ENCODE data around the gene IKZF1. TPM values are rescaled to one million over a fixed set of nuclear protein-coding genes. Genes with fewer than 3 reads are reported as not detected.
A peak's percentile ranks its signal among the peaks of the same experiment; 100 is the strongest.

Gene IKZF1
- total and polyA plus RNA-seq, 9 of the 15 experiments (the other 6 are each of a cell fraction or from before 2014, with no cell fraction given) = 12.6 to 85.3 (median 44.7) TPM

GRCh38 chr7:50335795-50336754, 31.6 kb downstream of the IKZF1 start:
- no peaks in the 10 kb centered on the region for H4K20me1 ChIP-seq (replicated peaks; ENCODE audit: control insufficient read depth, insufficient read depth, low read length)
- ATAC-seq (peak; percentile 50), FAIRE-seq (no peak), DNase-seq (ENCODE audit: extremely low read depth in 1 of 4, low spot score in 3 of 4) (peak; percentile 79 to 89 (median 85))
- in situ Hi-C loops (cut with MboI) = no loop called here
- H3K4me2 ChIP-seq (ENCODE audit: insufficient read depth, low read length) = peak overlapping the region; percentile 57
- H3K27me3 ChIP-seq (ENCODE audit: control insufficient read depth in 2 of 2, insufficient read depth in 2 of 2, low read length in 2 of 2) = no peaks in the 10 kb centered on the region; a peak in 1 of 5 replicates
- no TSS peak for BruUV-seq (replicated peaks)
- H2AFZ ChIP-seq (ENCODE audit: low read depth, low read length) = peak overlapping the region; percentile 30; the same call in 1 of the 2 replicates
- ChIA-PET POLR2A (interaction anchor here (1.0 to 2.4 kb wide), 4 partner anchors 10 to 53 kb away, joined by 4 to 14 read pairs (median 4); no protein-coding TSS in a partner anchor), CTCF (ENCODE audit: low intra/inter-chr PET ratio) (no interaction called here)
- no peak overlapping the region for H3K4me3 ChIP-seq
- H3K27ac ChIP-seq (ENCODE audit: extremely low read depth, low read depth, low read length) = peak overlapping the region; percentile 74
- WGBS (ENCODE audit: insufficient coverage, low coverage, missing lambda C conversion rate) = 38% methylated on average over 12 of the region's 22 CpGs
- H3K9me1 ChIP-seq (ENCODE audit: control insufficient read depth, insufficient read depth, low read length) = no peaks in the 10 kb centered on the region
- H3K4me1 ChIP-seq (replicated peaks in 1 of 2; ENCODE audit: control insufficient read depth in 2 of 2, insufficient read depth in 2 of 2, low read length in 2 of 2) = peaks cover 58 to 97% of the 10 kb centered on the region in 2 experiments
- H3K79me2 ChIP-seq (ENCODE audit: control insufficient read depth, insufficient read depth, low read length) = peaks cover 88% of the 10 kb centered on the region
- H3K9me3 ChIP-seq (replicated peaks; ENCODE audit: control insufficient read depth, insufficient read depth, low read depth, low read length) = no peaks in the 10 kb centered on the region
- peaks cover 59% of the 10 kb centered on the region for H3K36me3 ChIP-seq (ENCODE audit: control insufficient read depth, insufficient read depth, low read length)
- intact Hi-C loops (cut with micrococcal nuclease) = no loop called here
- H3K9ac ChIP-seq (ENCODE audit: insufficient read depth in 1 of 2, low read depth in 2 of 2, low read length in 2 of 2) = peak overlapping the region; percentile 10 to 66; a peak in 2 of 4 replicates
- TF ChIP-seq LEF1 (IDR thresholded peaks at IDR 0.05) (no peak), HMG20B (CRISPR knock-in tag; IDR thresholded peaks at IDR 0.05) (no peak), MNT (conservative IDR thresholded peaks at IDR 0.05) (peak in 1 of 2 experiments; percentile 65; a peak in 2 of 4 replicates), NUFIP1 (IDR thresholded peaks at IDR 0.05; ENCODE audit: partially characterized antibody) (no peak), CHD4 (IDR thresholded peaks at IDR 0.05; ENCODE audit: insufficient read depth, insufficient replicate concordance, low read depth, low read length, poor library complexity, severe bottlenecking) (no peak), FOXP4 (CRISPR knock-in tag; IDR thresholded peaks at IDR 0.05; ENCODE audit: borderline replicate concordance) (peak; percentile 27; the same call in 1 of the 2 replicates), RERE (CRISPR knock-in tag; IDR thresholded peaks at IDR 0.05; ENCODE audit: borderline replicate concordance) (no peak), MEF2D (tag; conservative IDR thresholded peaks at IDR 0.05; ENCODE audit: low read depth) (no peak), TCF7 (IDR thresholded peaks at IDR 0.05; ENCODE audit: borderline replicate concordance) (no peak)
